Measurements from ENCODE around the gene PARVG.

GRCh38 chr22:44164031-44164430 lies 16.7 kb upstream of the PARVG start:
- TF ChIP-seq CTCF (IDR thresholded peaks at IDR 0.05; ENCODE audit: low read depth, low read length): no peak
- no peak for TF ChIP-seq EZH2phosphoT487 (IDR thresholded peaks at IDR 0.05; ENCODE audit: low read depth)

Measured in OCI-LY3 (cell line).